RWPE2 (cell line): ENCODE measurements around the gene CXCL8.
A peak's percentile ranks its signal among the peaks of the same experiment; 100 is the strongest.
"Not testable (repeated sequence)": the region's sequence is repeated elsewhere in the genome, so short reads cannot be mapped to it uniquely, and the experiment has no call there.

ENCODE experiments used
- ATAC-seq: fragments of 200-7000 bp; cut with Tn5 transposase; 3 replicates; pipeline ENCODE4 v1.9.1; 2021; ENCODE audit warnings: low read depth
- DNase-seq: peaks from one replicate; pipeline ENCODE4 v3.0.0-alpha.2; 2020; ENCODE audit warnings: low spot score
- H3K27ac ChIP-seq: fragments of 450-650 bp; 2 replicates; pipeline ENCODE4 v1.5.1; 2017; ENCODE audit warnings: mild to moderate bottlenecking; ENCODE audit not compliant: poor library complexity, severe bottlenecking
- H3K27me3 ChIP-seq: fragments of 250-450 bp; sonication (Bioruptor Pico); 2 replicates; pipeline ENCODE4 v1.5.1; 2021; ENCODE audit warnings: mild to moderate bottlenecking, moderate library complexity; ENCODE audit not compliant: insufficient read depth, poor library complexity, severe bottlenecking
- H3K36me3 ChIP-seq: fragments of 250-450 bp; sonication (Bioruptor Pico); 2 replicates; pipeline ENCODE4 v1.5.1; 2020; ENCODE audit warnings: low read depth, mild to moderate bottlenecking, moderate library complexity
- H3K4me1 ChIP-seq: fragments of 250-450 bp; sonication (Bioruptor Pico); 2 replicates; pipeline ENCODE4 v1.5.1; 2021; ENCODE audit warnings: mild to moderate bottlenecking, moderate library complexity; ENCODE audit not compliant: insufficient read depth, poor library complexity, severe bottlenecking
- H3K4me3 ChIP-seq: fragments of 250-450 bp; sonication (Bioruptor Pico); 2 replicates; pipeline ENCODE4 v1.5.1; 2021; ENCODE audit warnings: mild to moderate bottlenecking, moderate library complexity; ENCODE audit not compliant: severe bottlenecking
- H3K9me3 ChIP-seq: fragments of 250-450 bp; sonication (Bioruptor Pico); 2 replicates; pipeline ENCODE4 v1.5.1; 2021; ENCODE audit warnings: mild to moderate bottlenecking, moderate library complexity; ENCODE audit not compliant: severe bottlenecking
- CTCF ChIP-seq: fragments of 450-650 bp; IDR thresholded peaks from one replicate; pipeline ENCODE4 v1.5.1; 2017; ENCODE audit warnings: mild to moderate bottlenecking, moderate library complexity; ENCODE audit not compliant: poor library complexity, severe bottlenecking

The CXCL8 gene

GRCh38 chr4:73740353-73740778, at the start of gene CXCL8:
CXCL8 (plus strand) TSS chr4:73740569; CDS start chr4:73740659, 90 bp downstream.
- ATAC-seq (peak; percentile 96), DNase-seq (peak; percentile 87)

GRCh38 chr4:73691201-73691600, 49.2 kb upstream of the CXCL8 start:
- not testable (repeated sequence) for DNase-seq, H3K27ac ChIP-seq, H3K4me3 ChIP-seq, H3K36me3 ChIP-seq, H3K27me3 ChIP-seq, ATAC-seq, H3K9me3 ChIP-seq
- H3K4me1 ChIP-seq: peaks cover 23% of the 10 kb centered on the region

More at GRCh38 chr4:73740353-73740778, at the start of gene CXCL8:
- Histone ChIP-seq H3K27me3 (no peaks in the 10 kb centered on the region), H3K9me3 (no peaks in the 10 kb centered on the region), H3K36me3 (peaks cover 8% of the 10 kb centered on the region; the same call in 1 of the 2 replicates), H3K27ac (peak within 1 kb of the TSS; percentile 61), H3K4me1 (peaks cover 22% of the 10 kb centered on the region), H3K4me3 (peak within 1 kb of the TSS; percentile 2)
- no peak for TF ChIP-seq CTCF

GRCh38 chr4:73691759-73692158, 48.6 kb upstream of the CXCL8 start:
- Histone ChIP-seq H3K27me3 (no peaks in the 10 kb centered on the region), H3K4me3 (no peak overlapping the region), H3K36me3 (no peaks in the 10 kb centered on the region), H3K27ac (peak overlapping the region; percentile 29), H3K4me1 (peaks cover 23% of the 10 kb centered on the region), H3K9me3 (no peaks in the 10 kb centered on the region)
- TF ChIP-seq CTCF: no peak
- DNase-seq (no peak), ATAC-seq (no peak)

GRCh38 chr4:73692254-73692653, 48.1 kb upstream of the CXCL8 start:
- peak overlapping the region; percentile 29 for H3K27ac ChIP-seq
- no peak overlapping the region for H3K4me3 ChIP-seq
- peak; percentile 62; the same call in 2 of the 3 replicates for ATAC-seq
- TF ChIP-seq CTCF: no peak
- H3K27me3 ChIP-seq: no peaks in the 10 kb centered on the region
- DNase-seq: no peak
- peaks cover 23% of the 10 kb centered on the region for H3K4me1 ChIP-seq
- H3K9me3 ChIP-seq: no peaks in the 10 kb centered on the region
- no peaks in the 10 kb centered on the region for H3K36me3 ChIP-seq

- Histone ChIP-seq H3K36me3 (no peaks in the 10 kb centered on the region), H3K4me1 (peaks cover 24% of the 10 kb centered on the region), H3K4me3 (no peak overlapping the region), H3K27me3 (no peaks in the 10 kb centered on the region), H3K27ac (peak overlapping the region; percentile 29), H3K9me3 (no peaks in the 10 kb centered on the region)
- ATAC-seq (no peak), DNase-seq (no peak)
- no peak for TF ChIP-seq CTCF
Measured at GRCh38 chr4:73692701-73693100, 47.7 kb upstream of the CXCL8 start.
